Pancreas (tissue), 10 donors: ENCODE data around the gene CAMK2A. TPM values are rescaled to one million over a fixed set of nuclear protein-coding genes. Genes with fewer than 3 reads are reported as not detected.

Source experiments
- ATAC-seq, 4 donors: fragments of 200-7000 bp; cut with Tn5 transposase; one replicate each; pipeline versions ENCODE4 v1.8.0 to v1.9.1; 2020; ENCODE audit warnings: mild to moderate bottlenecking in 4 of 4, moderate library complexity in 4 of 4
- DNase-seq, 6 donors: peaks; one replicate each; pipeline ENCODE4 v3.0.0-alpha.2; 2020
- FAIRE-seq: peaks from 2 replicates; lab custom pipeline; 2012; peaks lifted over from hg19 to GRCh38; lab: Jason Lieb, UNC
- H3K27ac ChIP-seq, 4 donors: fragments of 200-600 bp; sonication (generic); 1 replicate in 3 of 4; 2 replicates in 1 of 4; pipeline versions ENCODE4 v1.5.0 to v1.8.0; 2020
- H3K27me3 ChIP-seq, 4 donors: fragments of 200-600 bp; one replicate each; pipeline ENCODE4 v1.8.0; 2021
- H3K36me3 ChIP-seq, 3 donors: fragments of 200-600 bp; sonication (generic) in 1 of 3; one replicate each; pipeline versions ENCODE4 v1.5.0 to v1.8.0; 2020 to 2021
- H3K4me1 ChIP-seq, 3 donors: fragments of 200-600 bp; one replicate each; pipeline ENCODE4 v1.8.0; 2021
- H3K4me3 ChIP-seq, 4 donors: fragments of 200-600 bp; sonication (generic) in 2 of 4; one replicate each; pipeline versions ENCODE4 v1.5.0 to v1.8.0; 2020 to 2021
- H3K9me3 ChIP-seq, 4 donors: fragments of 200-600 bp; one replicate each; pipeline ENCODE4 v1.8.0; 2021
- CTCF ChIP-seq, 4 donors: fragments of 200-600 bp; sonication (generic) in 3 of 4; IDR thresholded peaks; one replicate each; pipeline versions ENCODE4 v1.5.0 to v1.8.0; 2021; ENCODE audit warnings: antibody characterized with exemption in 4 of 4
- WGBS, 2 donors: extraction: QIAGEN DNeasy Blood & Tissue Kit; methylation state at CpG; one replicate each; pipeline ENCODE4 v1.1.7; 2013; 5-methylcytosine and 5-hydroxymethylcytosine counted together
- intact Hi-C, 3 donors: fragments of 100-400 bp; cut with DNase I; formaldehyde crosslinking; loops; one replicate each; pipeline versions ENCODE4 v1.11.1 to v1.14.2; 2022
- polyA plus RNA-seq, 2 donors: library from polyadenylated mRNA; stranded (reverse); fragments of 200-250 nt; gene quantifications; one replicate each; pipeline ENCODE4 v1.2.3, GENCODE V29; 2013
- total RNA-seq, 6 donors: library from RNA; stranded (reverse); fragmentation: NEBNext Ultra II Directional in 4 of 6; extraction: Animal tissue kit (Norgen Biotek cat#: 25700) in 4 of 6; gene quantifications; one replicate each; pipeline versions ENCODE4 v1.2.1 to v1.2.4, GENCODE V29; 2021 to 2023
- donor health status: healthy with polysubstance abuse.
- donor health status: DM: no; HTN: no; CAD: no; lungs with moderate emphysema.
- donor health status: DM: no; HTN: no; CAD: no.
- donor health status: control.
- donor health status: control.
- donor health status: Bipolar disorder and iron deficiency.
- donor health status: DM: yes; HTN: yes; CAD: no.
- donor health status: DM: no; HTN: no; CAD: no.
- donor health status: DM: no; HTN: no; CAD: no.
- donor health status: DM: yes; HTN: yes; CAD: no.

CAMK2A gene
- total and polyA plus RNA-seq, 8 donors = 0.03 to 0.19 (median 0.08) TPM; not detected in 3

GRCh38 chr5:150254774-150255173 lies 34.8 kb downstream of the CAMK2A start:
- ATAC-seq = no peak
- Histone ChIP-seq H3K4me3 (no peak overlapping the region), H3K36me3 (no peaks in the 10 kb centered on the region), H3K27me3 (no peaks in the 10 kb centered on the region), H3K4me1 (no peaks in the 10 kb centered on the region), H3K27ac (no peak overlapping the region), H3K9me3 (no peaks in the 10 kb centered on the region)
- no peak for DNase-seq
- FAIRE-seq = no peak
- intact Hi-C loops = no loop called here
- no peak for TF ChIP-seq CTCF (IDR thresholded peaks at IDR 0.05)
- 47 to 67% methylated on average over 4 of the region's 4 CpGs for WGBS, 2 donors

- ATAC-seq (no peak), FAIRE-seq (no peak), DNase-seq (no peak)
- H3K4me1 ChIP-seq = no peaks in the 10 kb centered on the region
- H3K27me3 ChIP-seq = no peaks in the 10 kb centered on the region
- no peak overlapping the region for H3K27ac ChIP-seq
- TF ChIP-seq CTCF (IDR thresholded peaks at IDR 0.05) = no peak
- 73 to 78% methylated on average over 7 of the region's 7 CpGs for WGBS, 2 donors
- intact Hi-C loops = no loop called here
- no peaks in the 10 kb centered on the region for H3K36me3 ChIP-seq
- H3K9me3 ChIP-seq = no peaks in the 10 kb centered on the region
- no peak overlapping the region for H3K4me3 ChIP-seq
Measured at GRCh38 chr5:150254363-150254762, 35.2 kb downstream of the CAMK2A start.

- FAIRE-seq (no peak), DNase-seq (no peak), ATAC-seq (no peak)
- intact Hi-C loops = no loop called here
- H3K27me3 ChIP-seq = no peaks in the 10 kb centered on the region
- no peak overlapping the region for H3K27ac ChIP-seq
- no peaks in the 10 kb centered on the region for H3K9me3 ChIP-seq
- 92 to 93% methylated on average over 10 of the region's 10 CpGs for WGBS, 2 donors
- H3K4me3 ChIP-seq = no peak overlapping the region
- H3K4me1 ChIP-seq = no peaks in the 10 kb centered on the region
- no peak for TF ChIP-seq CTCF (IDR thresholded peaks at IDR 0.05)
- no peaks in the 10 kb centered on the region for H3K36me3 ChIP-seq
Measured at GRCh38 chr5:150253416-150254208, 36.0 kb downstream of the CAMK2A start.

GRCh38 chr5:150252489-150252888 lies 37.1 kb downstream of the CAMK2A start:
- ATAC-seq = no peak
- H3K9me3 ChIP-seq = no peaks in the 10 kb centered on the region

More at GRCh38 chr5:150252489-150252888, 37.1 kb downstream of the CAMK2A start:
- no peaks in the 10 kb centered on the region for H3K27me3 ChIP-seq
- H3K4me3 ChIP-seq = no peak overlapping the region
- FAIRE-seq (no peak), DNase-seq (no peak)
- no peak overlapping the region for H3K27ac ChIP-seq
- intact Hi-C loops = no loop called here
- H3K4me1 ChIP-seq = no peaks in the 10 kb centered on the region
- no peak for TF ChIP-seq CTCF (IDR thresholded peaks at IDR 0.05)
- H3K36me3 ChIP-seq = no peaks in the 10 kb centered on the region
- 84% methylated on average over 6 of the region's 6 CpGs for WGBS, 2 donors
